Spleen (tissue), 7 donors: ENCODE results near the gene ZNF540.

ENCODE experiments used
- POLR2A ChIP-seq, 3 donors: fragments of 450-650 bp; IDR thresholded peaks; one replicate each; pipeline ENCODE4 v1.5.1; 2017; ENCODE audit warnings: antibody characterized with exemption in 3 of 3, mild to moderate bottlenecking in 1 of 3
- POLR2AphosphoS5 ChIP-seq, 3 donors: sonication (generic); formaldehyde crosslinking; IDR thresholded peaks; one replicate each; pipeline ENCODE4 v1.5.1; 2017; ENCODE audit warnings: antibody characterized with exemption in 3 of 3
- TF ChIP-seq, protein P1 (sequence below), 11 experiments: fragments of 200-600 bp in 7 of 11; fragments of 450-650 bp in 4 of 11; sonication (generic) in 4 of 11; IDR thresholded peaks in 8 of 11; conservative IDR thresholded peaks in 3 of 11; 1 replicate in 7 of 11; 2 replicates in 4 of 11; pipeline versions ENCODE4 v1.4.0 to v1.8.0; 2016 to 2021; ENCODE audit warnings: antibody characterized with exemption in 11 of 11, inconsistent platforms in 4 of 11, mild to moderate bottlenecking in 1 of 11
- donor health status: DM: no; HTN: no; CAD: no; lungs with moderate emphysema.
- donor health status: DM: no; HTN: no; CAD: no.
- donor health status: DM: no; HTN: no; CAD: no.

DNA sequence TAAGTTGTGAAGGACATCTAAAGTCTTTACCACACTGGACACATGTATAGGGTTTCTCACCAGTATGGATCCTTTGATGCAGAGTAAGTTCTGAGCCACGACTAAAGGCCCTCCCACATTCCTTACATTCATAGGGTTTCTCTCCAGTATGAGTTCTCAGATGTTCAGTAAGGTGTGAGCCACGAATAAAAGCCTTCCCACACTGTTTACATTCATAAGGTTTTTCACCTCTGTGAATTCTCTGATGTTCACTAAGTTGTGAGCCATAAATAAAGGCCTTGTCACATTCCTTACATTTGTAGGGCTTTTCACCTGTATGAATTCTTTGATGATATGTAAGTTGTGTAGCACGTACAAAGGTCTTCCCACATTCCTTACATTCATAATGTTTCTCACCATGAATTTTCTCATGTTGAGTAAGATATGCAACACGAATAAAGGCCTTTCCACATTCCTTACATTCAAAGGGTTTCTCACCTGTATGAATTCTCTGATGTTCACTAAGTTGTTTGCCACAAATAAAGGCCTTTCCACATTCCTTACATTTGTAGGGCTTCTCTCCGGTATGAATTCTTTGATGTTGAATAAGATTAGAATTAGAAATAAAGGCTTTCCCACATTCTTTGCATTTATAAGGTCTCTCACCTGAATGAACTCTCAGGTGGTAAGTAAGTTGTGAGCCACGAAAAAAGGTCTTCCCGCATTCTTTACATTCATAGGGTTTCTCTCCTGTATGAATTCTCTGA, 29.9 kb upstream of the ZNF540 start:
- no peak for TF ChIP-seq POLR2A (IDR thresholded peaks at IDR 0.05)
- TF ChIP-seq, protein P1, sequence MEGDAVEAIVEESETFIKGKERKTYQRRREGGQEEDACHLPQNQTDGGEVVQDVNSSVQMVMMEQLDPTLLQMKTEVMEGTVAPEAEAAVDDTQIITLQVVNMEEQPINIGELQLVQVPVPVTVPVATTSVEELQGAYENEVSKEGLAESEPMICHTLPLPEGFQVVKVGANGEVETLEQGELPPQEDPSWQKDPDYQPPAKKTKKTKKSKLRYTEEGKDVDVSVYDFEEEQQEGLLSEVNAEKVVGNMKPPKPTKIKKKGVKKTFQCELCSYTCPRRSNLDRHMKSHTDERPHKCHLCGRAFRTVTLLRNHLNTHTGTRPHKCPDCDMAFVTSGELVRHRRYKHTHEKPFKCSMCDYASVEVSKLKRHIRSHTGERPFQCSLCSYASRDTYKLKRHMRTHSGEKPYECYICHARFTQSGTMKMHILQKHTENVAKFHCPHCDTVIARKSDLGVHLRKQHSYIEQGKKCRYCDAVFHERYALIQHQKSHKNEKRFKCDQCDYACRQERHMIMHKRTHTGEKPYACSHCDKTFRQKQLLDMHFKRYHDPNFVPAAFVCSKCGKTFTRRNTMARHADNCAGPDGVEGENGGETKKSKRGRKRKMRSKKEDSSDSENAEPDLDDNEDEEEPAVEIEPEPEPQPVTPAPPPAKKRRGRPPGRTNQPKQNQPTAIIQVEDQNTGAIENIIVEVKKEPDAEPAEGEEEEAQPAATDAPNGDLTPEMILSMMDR (IDR thresholded peaks at IDR 0.05 in 8 of 11, conservative IDR thresholded peaks at IDR 0.05 in 3 of 11) = no peak
- TF ChIP-seq POLR2AphosphoS5 (IDR thresholded peaks at IDR 0.05) = no peak
